HCT116 (cell line): ENCODE data around the gene ZNF473. TPM values are rescaled to one million over a fixed set of nuclear protein-coding genes. Genes with fewer than 3 reads are reported as not detected.

Experiments used
- ATAC-seq: fragments of 200-7000 bp; cut with Tn5 transposase; 2 replicates; pipeline ENCODE4 v1.9.1; 2020; ENCODE audit warnings: mild to moderate bottlenecking, moderate library complexity
- BruUV-seq: library from RNA; stranded (reverse); fragments of 400-500 nt; replicated peaks from 2 replicates; lab custom pipeline; 2021; lab: Mats Ljungman, UMichigan
- CTCF ChIA-PET: fragments of 300-600 bp; sonication (Branson Sonifier 250); formaldehyde crosslinking; loops from one replicate; lab custom pipeline; 2021; ENCODE audit warnings: antibody characterized with exemption; lab: Charles Lee
- POLR2A ChIA-PET: fragments of 300-600, 350-600 bp; sonication (Branson Sonifier 250); formaldehyde crosslinking; loops from one replicate; lab custom pipeline; 2021; ENCODE audit warnings: antibody characterized with exemption; lab: Charles Lee
- RAD21 ChIA-PET, 2 experiments: fragments of 300-600 bp; sonication (Branson Sonifier 250); formaldehyde crosslinking; loops; one replicate each; lab custom pipeline; 2023; ENCODE audit warnings: low total read pairs in 2 of 2; ENCODE audit not compliant: uncharacterized antibody in 2 of 2, unreplicated experiment in 2 of 2, low non-redundant PET in 1 of 2; lab: Charles Lee
- DNase-seq: peaks from one replicate; pipeline ENCODE4 v3.0.0-alpha.2; 2010; ENCODE audit warnings: low read depth, low spot score
- H2AFZ ChIP-seq: fragments of 200-600 bp; shearing (Covaris generic), sonication (generic); 2 replicates; pipeline ENCODE4 v1.6.1; 2017; ENCODE audit warnings: low read depth, mixed run types, mixed read lengths, antibody characterized with exemption, low read length; ENCODE audit not compliant: poor library complexity, severe bottlenecking
- H3K27ac ChIP-seq: 2 replicates; pipeline ENCODE4 v1.5.1; 2012; ENCODE audit warnings: low read depth, low read length
- H3K27me3 ChIP-seq: fragments of 200-600 bp; sonication (generic); 2 replicates; pipeline ENCODE4 v1.6.1; 2016; ENCODE audit warnings: mixed run types, low read length, mixed read lengths; ENCODE audit not compliant: insufficient read depth
- H3K36me3 ChIP-seq, 2 experiments: fragments of 200-500 bp in 1 of 2; fragments of 200-600 bp in 1 of 2; sonication (Bioruptor generic) in 1 of 2; sonication (generic) in 1 of 2; 2 replicates each; pipeline versions ENCODE4 v1.5.1 to v1.6.1; 2014 to 2016; ENCODE audit warnings: low read length in 2 of 2, inconsistent platforms in 1 of 2, mixed read lengths in 1 of 2, mixed run types in 1 of 2; ENCODE audit not compliant: insufficient read depth in 2 of 2, control insufficient read depth in 1 of 2
- H3K4me1 ChIP-seq, 2 experiments: fragments of 200-600 bp in 1 of 2; sonication (generic) in 1 of 2; 2 replicates each; pipeline versions ENCODE4 v1.5.1 to v1.6.1; 2012 to 2017; ENCODE audit warnings: low read length in 2 of 2, inconsistent platforms in 1 of 2, mild to moderate bottlenecking in 1 of 2, mixed read lengths in 1 of 2, mixed run types in 1 of 2, moderate library complexity in 1 of 2; ENCODE audit not compliant: insufficient read depth in 2 of 2, control insufficient read depth in 1 of 2
- H3K4me2 ChIP-seq: fragments of 200-600 bp; sonication (generic); 2 replicates; pipeline ENCODE4 v1.6.1; 2017; ENCODE audit warnings: mixed run types, low read length, mixed read lengths
- H3K4me3 ChIP-seq, 2 experiments: fragments of 200-600 bp in 1 of 2; sonication (generic) in 1 of 2; replicated peaks in 1 of 2; 2 replicates each; pipeline ENCODE4 v1.5.1; 2011 to 2016; ENCODE audit warnings: low read length in 2 of 2, control low read depth in 1 of 2, low read depth in 1 of 2, mild to moderate bottlenecking in 1 of 2, mixed read lengths in 1 of 2, mixed run types in 1 of 2
- H3K79me2 ChIP-seq: fragments of 200-600 bp; sonication (generic); 2 replicates; pipeline ENCODE4 v1.6.1; 2017; ENCODE audit warnings: mild to moderate bottlenecking, mixed run types, low read length, moderate library complexity, mixed read lengths; ENCODE audit not compliant: insufficient read depth
- H3K9ac ChIP-seq: fragments of 200-600 bp; sonication (generic); 2 replicates; pipeline ENCODE4 v1.6.1; 2016; ENCODE audit warnings: low read length, mixed read lengths
- H3K9me2 ChIP-seq: fragments of 200-600 bp; sonication (generic), shearing (Covaris generic); 2 replicates; pipeline ENCODE4 v1.6.1; 2017; ENCODE audit warnings: mixed run types, mild to moderate bottlenecking, moderate library complexity; ENCODE audit not compliant: insufficient read depth
- H3K9me3 ChIP-seq, 2 experiments: fragments of 200-500 bp in 1 of 2; fragments of 200-600 bp in 1 of 2; sonication (Bioruptor generic) in 1 of 2; sonication (generic) in 1 of 2; 2 replicates each; pipeline ENCODE4 v1.6.1; 2014 to 2017; ENCODE audit warnings: low read length in 2 of 2, mixed read lengths in 2 of 2, inconsistent platforms in 1 of 2, low read depth in 1 of 2, mild to moderate bottlenecking in 1 of 2, mixed run types in 1 of 2, moderate library complexity in 1 of 2; ENCODE audit not compliant: control insufficient read depth in 1 of 2, insufficient read depth in 1 of 2
- H4K20me1 ChIP-seq: fragments of 200-600 bp; sonication (generic), shearing (Covaris generic); 2 replicates; pipeline ENCODE4 v1.6.1; 2017; ENCODE audit warnings: mixed run types, mild to moderate bottlenecking, moderate library complexity; ENCODE audit not compliant: insufficient read depth
- ATF3 ChIP-seq: IDR thresholded peaks from 2 replicates; pipeline ENCODE4 v1.6.1; 2012
- CBX3 ChIP-seq: IDR thresholded peaks from 2 replicates; pipeline ENCODE4 v1.6.1; 2012; ENCODE audit warnings: low read depth
- CEBPB ChIP-seq: IDR thresholded peaks from 2 replicates; pipeline ENCODE4 v1.6.1; 2012; ENCODE audit warnings: low read depth
- EGR1 ChIP-seq: IDR thresholded peaks from 2 replicates; pipeline ENCODE4 v1.6.1; 2012; ENCODE audit warnings: low read depth
- EZH2 ChIP-seq: fragments of 200-600 bp; sonication (generic); IDR thresholded peaks from 2 replicates; pipeline ENCODE4 v1.6.1; 2017; ENCODE audit warnings: antibody characterized with exemption, mixed run types
- EZH2phosphoT487 ChIP-seq: fragments of 200-600 bp; IDR thresholded peaks from 2 replicates; pipeline ENCODE4 v1.6.1; 2018; ENCODE audit warnings: antibody characterized with exemption, borderline replicate concordance
- FOSL1 ChIP-seq: IDR thresholded peaks from 2 replicates; pipeline ENCODE4 v1.6.1; 2012; ENCODE audit warnings: low read depth
- POLR2A ChIP-seq: IDR thresholded peaks from 2 replicates; pipeline ENCODE4 v1.7.0; 2011; ENCODE audit warnings: borderline replicate concordance; ENCODE audit not compliant: insufficient read depth, insufficient read length; ENCODE audit errors: extremely low read depth
- POLR2AphosphoS5 ChIP-seq: IDR thresholded peaks from 2 replicates; pipeline ENCODE4 v1.6.1; 2011; ENCODE audit warnings: mild to moderate bottlenecking, low read depth, low read length, moderate library complexity
- RAD21 ChIP-seq: IDR thresholded peaks from 2 replicates; pipeline ENCODE4 v1.6.1; 2012; ENCODE audit warnings: low read depth, mild to moderate bottlenecking
- SIN3A ChIP-seq: IDR thresholded peaks from 2 replicates; pipeline ENCODE4 v1.6.1; 2012; ENCODE audit warnings: low read depth
- SP1 ChIP-seq: IDR thresholded peaks from 2 replicates; pipeline ENCODE4 v1.6.1; 2012; ENCODE audit warnings: low read depth
- SRF ChIP-seq: IDR thresholded peaks from 2 replicates; pipeline ENCODE4 v1.6.1; 2012; ENCODE audit warnings: low read depth
- TCF7L2 ChIP-seq: IDR thresholded peaks from 2 replicates; pipeline ENCODE4 v1.7.0; 2011; ENCODE audit warnings: borderline replicate concordance, inconsistent platforms; ENCODE audit not compliant: insufficient read depth, insufficient read length; ENCODE audit errors: extremely low read depth
- YY1 ChIP-seq: IDR thresholded peaks from 2 replicates; pipeline ENCODE4 v1.6.1; 2011; ENCODE audit warnings: low read length, low read depth, moderate library complexity, mild to moderate bottlenecking; ENCODE audit not compliant: insufficient replicate concordance; ENCODE audit errors: extremely low read depth
- ZBTB33 ChIP-seq: IDR thresholded peaks from 2 replicates; pipeline ENCODE4 v1.6.1; 2011; ENCODE audit warnings: mild to moderate bottlenecking, low read length, moderate library complexity; ENCODE audit not compliant: insufficient replicate concordance; ENCODE audit errors: extremely low read depth
- ZFX ChIP-seq: fragments of 450-650 bp; IDR thresholded peaks from 2 replicates; pipeline ENCODE4 v1.6.1; 2017
- intact Hi-C: fragments of 100-400 bp; cut with micrococcal nuclease; formaldehyde crosslinking; loops from 2 replicates; pipeline ENCODE4 v1.10.0; 2022
- total RNA-seq: library from RNA; stranded (reverse); gene quantifications from one replicate; pipeline ENCODE4 v1.2.1, GENCODE V29; 2021; ENCODE audit not compliant: unreplicated experiment

Gene ZNF473
- total RNA-seq, 1 experiment from 2014 or later: 19.8 TPM

- intact Hi-C loops: no loop called here
- peaks cover 58 to 92% of the 10 kb centered on the region in 2 experiments for H3K36me3 ChIP-seq
Measured at GRCh38 chr19:50042363-50043024, 16.7 kb downstream of the ZNF473 start.

GRCh38 chr19:50043967-50044366 lies 18.2 kb downstream of the ZNF473 start:
- Histone ChIP-seq H3K9me3 (peaks cover 40 to 50% of the 10 kb centered on the region in 2 experiments; a peak in 3 of 4 replicates), H3K36me3 (peaks cover 56 to 92% of the 10 kb centered on the region in 2 experiments), H3K27ac (no peak overlapping the region), H3K9me2 (no peaks in the 10 kb centered on the region), H4K20me1 (no peaks in the 10 kb centered on the region), H3K9ac (no peak overlapping the region), H2AFZ (no peak overlapping the region), H3K4me2 (no peak overlapping the region), H3K4me1 (no peaks in the 10 kb centered on the region), H3K4me3 (no peak overlapping the region), H3K27me3 (no peaks in the 10 kb centered on the region), H3K79me2 (no peaks in the 10 kb centered on the region)
- ChIA-PET POLR2A (no interaction called here), RAD21 (no interaction called here), CTCF (no interaction called here)
- DNase-seq (no peak), ATAC-seq (no peak)
- no TSS peak for BruUV-seq
- intact Hi-C loops: no loop called here
- TF ChIP-seq ZFX (no peak), SP1 (no peak), YY1 (no peak), EGR1 (no peak), POLR2A (no peak), SRF (no peak), ATF3 (no peak), TCF7L2 (no peak), CBX3 (no peak), SIN3A (no peak), EZH2phosphoT487 (no peak), EZH2 (no peak), FOSL1 (no peak), CEBPB (no peak)

More at GRCh38 chr19:50042363-50043024, 16.7 kb downstream of the ZNF473 start:
- H3K27me3 ChIP-seq: no peaks in the 10 kb centered on the region
- H3K4me1 ChIP-seq: no peaks in the 10 kb centered on the region
- H3K27ac ChIP-seq: no peak overlapping the region
- peaks cover 36 to 38% of the 10 kb centered on the region in 2 experiments; a peak in 3 of 4 replicates for H3K9me3 ChIP-seq
- H4K20me1 ChIP-seq: 0 out of 2 replicates have a peak, but pooled peaks cover 4% of the 10 kb centered on the region
- no peaks in the 10 kb centered on the region for H3K9me2 ChIP-seq
- BruUV-seq: no TSS peak
- H3K4me2 ChIP-seq: no peak overlapping the region
- H3K79me2 ChIP-seq: peaks cover 5% of the 10 kb centered on the region; the same call in 1 of the 2 replicates
- no peak overlapping the region for H3K9ac ChIP-seq
- no peak overlapping the region for H2AFZ ChIP-seq
- ChIA-PET POLR2A (no interaction called here), RAD21 (no interaction called here), CTCF (no interaction called here)
- no peak for DNase-seq
- no peak overlapping the region for H3K4me3 ChIP-seq
- TF ChIP-seq POLR2A: no peak
- TF ChIP-seq POLR2AphosphoS5: no peak
- no peak for TF ChIP-seq ZBTB33
- no peak for TF ChIP-seq RAD21
- ATAC-seq: no peak
